ENCODE data around the gene CTSZ. TPM values are rescaled to one million over a fixed set of nuclear protein-coding genes. Genes with fewer than 3 reads are reported as not detected.

Gene CTSZ
- total RNA-seq, 1 experiment from 2014 or later, result 26.3 TPM

GRCh38 chr20:59001449-59002171 is 5.4 kb downstream of the CTSZ start (continued):
- TF ChIP-seq ZNF532 (CRISPR knock-in tag; IDR thresholded peaks at IDR 0.05; ENCODE audit: borderline replicate concordance), result no peak
- TF ChIP-seq ZSCAN18 (CRISPR knock-in tag; IDR thresholded peaks at IDR 0.05), result no peak
- TF ChIP-seq FOXK1 (CRISPR knock-in tag; IDR thresholded peaks at IDR 0.05), result no peak
- TF ChIP-seq SMAD3 (CRISPR knock-in tag; IDR thresholded peaks at IDR 0.05; ENCODE audit: borderline replicate concordance), result no peak
- TF ChIP-seq TEAD1 (CRISPR knock-in tag; IDR thresholded peaks at IDR 0.05), result no peak
- no peak for TF ChIP-seq ZNF671 (CRISPR knock-in tag; IDR thresholded peaks at IDR 0.05)
- TF ChIP-seq ZNF423 (CRISPR knock-in tag; IDR thresholded peaks at IDR 0.05), result no peak

- H3K27ac Mint-ChIP-seq, result no peak overlapping the region
- POLR2A ChIA-PET, result interaction anchor here (0.5 kb wide), 1 partner anchor 432 kb away, joined by 9 read pairs; no protein-coding TSS in a partner anchor
- peaks cover 9% of the 10 kb centered on the region for H3K36me3 Mint-ChIP-seq
- no peak for DNase-seq (ENCODE audit: low spot score)
- CTCF ChIA-PET, result no interaction called here
- H3K27me3 Mint-ChIP-seq (ENCODE audit: low read depth), result peaks cover 3% of the 10 kb centered on the region; the same call in 1 of the 2 replicates
- H3K9me3 Mint-ChIP-seq, result no peaks in the 10 kb centered on the region
- ATAC-seq, result no peak
- no peak overlapping the region for H3K4me3 Mint-ChIP-seq
- peaks cover 12% of the 10 kb centered on the region for H3K4me1 Mint-ChIP-seq
- TF ChIP-seq CDX4 (CRISPR knock-in tag; IDR thresholded peaks at IDR 0.05; ENCODE audit: borderline replicate concordance) (no peak), FOXJ3 (CRISPR knock-in tag; IDR thresholded peaks at IDR 0.05; ENCODE audit: borderline replicate concordance) (no peak), GRHL2 (CRISPR knock-in tag; IDR thresholded peaks at IDR 0.05; ENCODE audit: insufficient replicate concordance, severe bottlenecking) (no peak), NFATC4 (CRISPR knock-in tag; IDR thresholded peaks at IDR 0.05) (no peak), SP1 (CRISPR knock-in tag; conservative IDR thresholded peaks at IDR 0.05) (no peak), KAT7 (CRISPR knock-in tag; IDR thresholded peaks at IDR 0.05; ENCODE audit: borderline replicate concordance) (no peak), ZNF121 (CRISPR knock-in tag; IDR thresholded peaks at IDR 0.05) (no peak), ETV6 (CRISPR knock-in tag; IDR thresholded peaks at IDR 0.05) (no peak), ATF6 (CRISPR knock-in tag; IDR thresholded peaks at IDR 0.05) (no peak), SMAD3 (CRISPR knock-in tag; IDR thresholded peaks at IDR 0.05; ENCODE audit: borderline replicate concordance) (no peak), RELA (CRISPR knock-in tag; IDR thresholded peaks at IDR 0.05; ENCODE audit: borderline replicate concordance) (no peak), FOXP4 (CRISPR knock-in tag; IDR thresholded peaks at IDR 0.05) (no peak), ZNF263 (CRISPR knock-in tag; IDR thresholded peaks at IDR 0.05; ENCODE audit: low read depth) (no peak)
These were observed 6.0 kb downstream of the CTSZ start for GRCh38 chr20:59001068-59001448.
